Common myeloid progenitor, CD34-positive (primary cell): ENCODE measurements around the gene KCNN3.

Experiments
- CTCF ChIA-PET: fragments of 350-600 bp; sonication (Branson Sonifier 250); formaldehyde crosslinking; loops from one replicate; lab custom pipeline; 2021; ENCODE audit warnings: antibody characterized with exemption; lab: Charles Lee
- POLR2A ChIA-PET: fragments of 350-600 bp; sonication (Branson Sonifier 250); formaldehyde crosslinking; loops from one replicate; lab custom pipeline; 2021; ENCODE audit warnings: antibody characterized with exemption; lab: Charles Lee
- DNase-seq, 3 donors: peaks; one replicate each; pipeline versions ENCODE4 v3.0.0 to v3.0.0-alpha.2; 2013
- H3K27ac ChIP-seq, 2 experiments: 1 replicate in 1 of 2; 2 replicates in 1 of 2; pipeline ENCODE4 v1.7.0; 2013; ENCODE audit warnings: inconsistent platforms in 2 of 2, low read length in 2 of 2, mild to moderate bottlenecking in 2 of 2, low read depth in 1 of 2, moderate library complexity in 1 of 2; ENCODE audit not compliant: severe bottlenecking in 2 of 2, insufficient read depth in 1 of 2, poor library complexity in 1 of 2
- H3K27me3 ChIP-seq, 5 experiments: replicated peaks in 2 of 5; 1 replicate in 3 of 5; 2 replicates in 2 of 5; pipeline versions ENCODE4 v1.6.1 to v1.7.0; 2013; ENCODE audit warnings: low read length in 4 of 5, mild to moderate bottlenecking in 2 of 5, moderate library complexity in 2 of 5, inconsistent platforms in 1 of 5; ENCODE audit not compliant: insufficient read depth in 5 of 5, control insufficient read depth in 4 of 5
- H3K36me3 ChIP-seq, 4 experiments: 1 replicate in 2 of 4; 2 replicates in 2 of 4; pipeline versions ENCODE4 v1.6.1 to v1.7.0; 2013; ENCODE audit warnings: low read length in 3 of 4, control low read depth in 1 of 4, mild to moderate bottlenecking in 1 of 4; ENCODE audit not compliant: control insufficient read depth in 4 of 4, insufficient read depth in 4 of 4
- H3K4me1 ChIP-seq, 4 experiments: 1 replicate in 3 of 4; 2 replicates in 1 of 4; pipeline versions ENCODE4 v1.6.1 to v1.7.1; 2013; ENCODE audit warnings: low read length in 3 of 4, mild to moderate bottlenecking in 3 of 4, control low read depth in 1 of 4, inconsistent platforms in 1 of 4, moderate library complexity in 1 of 4; ENCODE audit not compliant: control insufficient read depth in 4 of 4, insufficient read depth in 4 of 4; ENCODE audit errors: control extremely low read depth in 1 of 4
- H3K4me3 ChIP-seq, 7 experiments: 1 replicate in 4 of 7; 2 replicates in 3 of 7; pipeline versions ENCODE4 v1.5.1 to v1.7.0; 2013; ENCODE audit warnings: mild to moderate bottlenecking in 7 of 7, low read length in 6 of 7, moderate library complexity in 6 of 7, inconsistent platforms in 2 of 7, low read depth in 2 of 7, control low read depth in 1 of 7; ENCODE audit not compliant: insufficient read depth in 4 of 7, control insufficient read depth in 1 of 7; ENCODE audit errors: extremely low read depth in 1 of 7
- H3K9me3 ChIP-seq, 5 experiments: 1 replicate in 4 of 5; 2 replicates in 1 of 5; pipeline versions ENCODE4 v1.6.1 to v1.7.1; 2013; ENCODE audit warnings: low read length in 4 of 5, mild to moderate bottlenecking in 2 of 5, inconsistent platforms in 1 of 5, low read depth in 1 of 5, moderate library complexity in 1 of 5; ENCODE audit not compliant: control insufficient read depth in 4 of 5, insufficient read depth in 2 of 5; ENCODE audit errors: control extremely low read depth in 1 of 5
- WGBS: methylation state at CpG from one replicate; pipeline ENCODE4 v1.1.5; 2013; ENCODE audit not compliant: insufficient coverage; 5-methylcytosine and 5-hydroxymethylcytosine counted together

The KCNN3 gene

GRCh38 chr1:154784924-154785531 is 85.1 kb downstream of the KCNN3 start:
- Histone ChIP-seq H3K27me3 (no peaks in the 10 kb centered on the region), H3K4me1 (peaks cover 0 to 12% (median 4%) of the 10 kb centered on the region in 4 experiments), H3K4me3 (no peak overlapping the region), H3K9me3 (no peaks in the 10 kb centered on the region), H3K36me3 (no peaks in the 10 kb centered on the region), H3K27ac (no peak overlapping the region)
- POLR2A ChIA-PET, result no interaction called here
- 0% methylated on average over 1 of the region's 2 CpGs for WGBS
- peak in 2 of 3 donors; percentile 59 to 62 for DNase-seq
- CTCF ChIA-PET, result interaction anchor here (0.7 to 1.6 kb wide), 3 partner anchors 15 to 34 kb away, joined by 3 to 4 read pairs (median 3); no protein-coding TSS in a partner anchor

GRCh38 chr1:154784416-154784815 is 85.7 kb downstream of the KCNN3 start:
- WGBS, result 93% methylated on average over 3 of the region's 6 CpGs
- ChIA-PET POLR2A (no interaction called here), CTCF (interaction anchor here (1.0 to 1.6 kb wide), 2 partner anchors 14 to 24 kb away, joined by 3 to 4 read pairs; no protein-coding TSS in a partner anchor)
- DNase-seq, result no peak
- H3K27ac ChIP-seq, result no peak overlapping the region
- H3K4me1 ChIP-seq, result peaks cover 0 to 12% (median 4%) of the 10 kb centered on the region in 4 experiments
- no peaks in the 10 kb centered on the region for H3K36me3 ChIP-seq
- H3K4me3 ChIP-seq, result no peak overlapping the region
- H3K9me3 ChIP-seq, result no peaks in the 10 kb centered on the region
- no peaks in the 10 kb centered on the region for H3K27me3 ChIP-seq

GRCh38 chr1:154783976-154784375 is 86.1 kb downstream of the KCNN3 start:
- DNase-seq, result no peak

GRCh38 chr1:154780541-154780940 is 89.5 kb downstream of the KCNN3 start:
- ChIA-PET CTCF (interaction anchor here (1.3 to 1.7 kb wide), 2 partner anchors 12 to 39 kb away, joined by 4 to 7 read pairs; no protein-coding TSS in a partner anchor), POLR2A (no interaction called here)
- DNase-seq, result no peak
- 83% methylated on average over 2 of the region's 3 CpGs for WGBS
- Histone ChIP-seq H3K9me3 (no peaks in the 10 kb centered on the region), H3K27ac (no peak overlapping the region), H3K4me1 (peaks cover 0 to 10% (median 4%) of the 10 kb centered on the region in 4 experiments), H3K36me3 (no peaks in the 10 kb centered on the region), H3K4me3 (no peak overlapping the region), H3K27me3 (no peaks in the 10 kb centered on the region)

More at GRCh38 chr1:154783976-154784375, 86.1 kb downstream of the KCNN3 start:
- POLR2A ChIA-PET, result no interaction called here
- Histone ChIP-seq H3K4me3 (no peak overlapping the region), H3K27ac (no peak overlapping the region), H3K36me3 (no peaks in the 10 kb centered on the region), H3K27me3 (no peaks in the 10 kb centered on the region), H3K9me3 (no peaks in the 10 kb centered on the region), H3K4me1 (peaks cover 0 to 12% (median 4%) of the 10 kb centered on the region in 4 experiments)
- WGBS, result 93% methylated on average over 2 of the region's 3 CpGs
- CTCF ChIA-PET, result interaction anchor here (0.6 to 1.6 kb wide), 3 partner anchors 14 to 215 kb away, joined by 3 to 4 read pairs (median 3); no protein-coding TSS in a partner anchor

- CTCF ChIA-PET, result interaction anchor here (1.3 to 2.5 kb wide), 3 partner anchors 11 to 40 kb away, joined by 4 to 8 read pairs (median 7); no protein-coding TSS in a partner anchor
- 96% methylated on average over 8 of the region's 9 CpGs for WGBS
- Histone ChIP-seq H3K27ac (no peak overlapping the region), H3K4me3 (no peak overlapping the region), H3K9me3 (no peaks in the 10 kb centered on the region), H3K36me3 (no peaks in the 10 kb centered on the region), H3K4me1 (peaks cover 0 to 1% (median under 1%) of the 10 kb centered on the region in 4 experiments), H3K27me3 (no peaks in the 10 kb centered on the region)
- POLR2A ChIA-PET, result no interaction called here
- no peak for DNase-seq
Measured at GRCh38 chr1:154779551-154780189, 90.4 kb downstream of the KCNN3 start.

- 85% methylated on average over 2 of the region's 3 CpGs for WGBS
- POLR2A ChIA-PET, result no interaction called here
- no peak for DNase-seq
- no peak overlapping the region for H3K4me3 ChIP-seq
- CTCF ChIA-PET, result interaction anchor here (1.7 to 2.5 kb wide), 2 partner anchors 11 to 12 kb away, joined by 7 to 8 read pairs; no protein-coding TSS in a partner anchor
- no peaks in the 10 kb centered on the region for H3K4me1 ChIP-seq
- no peaks in the 10 kb centered on the region for H3K9me3 ChIP-seq
- H3K36me3 ChIP-seq, result no peaks in the 10 kb centered on the region
- no peak overlapping the region for H3K27ac ChIP-seq
- no peaks in the 10 kb centered on the region for H3K27me3 ChIP-seq
Measured at GRCh38 chr1:154778944-154779343, 91.1 kb downstream of the KCNN3 start.

GRCh38 chr1:154778275-154778674 is 91.8 kb downstream of the KCNN3 start:
- ChIA-PET POLR2A (interaction anchor here (0.6 kb wide), 1 partner anchor 307 kb away, joined by 3 read pairs; no protein-coding TSS in a partner anchor), CTCF (interaction anchor here (1.6 to 2.5 kb wide), 2 partner anchors 13 to 101 kb away, joined by 3 to 8 read pairs; no protein-coding TSS in a partner anchor)
- no peaks in the 10 kb centered on the region for H3K9me3 ChIP-seq
- H3K4me3 ChIP-seq, result no peak overlapping the region
- no peaks in the 10 kb centered on the region for H3K36me3 ChIP-seq
- H3K4me1 ChIP-seq, result no peaks in the 10 kb centered on the region
- no peak for DNase-seq
- H3K27ac ChIP-seq, result no peak overlapping the region
- 100% methylated on average over 2 of the region's 2 CpGs for WGBS
- H3K27me3 ChIP-seq, result no peaks in the 10 kb centered on the region
